ENCODE results near the gene NOC3L. TPM values are rescaled to one million over a fixed set of nuclear protein-coding genes. Genes with fewer than 3 reads are reported as not detected.

The NOC3L gene
- total and polyA plus RNA-seq, 9 of the 15 experiments (the other 6 are each of a cell fraction or from before 2014, with no cell fraction given), result 23.8 to 57.6 (median 32.6) TPM

DNA sequence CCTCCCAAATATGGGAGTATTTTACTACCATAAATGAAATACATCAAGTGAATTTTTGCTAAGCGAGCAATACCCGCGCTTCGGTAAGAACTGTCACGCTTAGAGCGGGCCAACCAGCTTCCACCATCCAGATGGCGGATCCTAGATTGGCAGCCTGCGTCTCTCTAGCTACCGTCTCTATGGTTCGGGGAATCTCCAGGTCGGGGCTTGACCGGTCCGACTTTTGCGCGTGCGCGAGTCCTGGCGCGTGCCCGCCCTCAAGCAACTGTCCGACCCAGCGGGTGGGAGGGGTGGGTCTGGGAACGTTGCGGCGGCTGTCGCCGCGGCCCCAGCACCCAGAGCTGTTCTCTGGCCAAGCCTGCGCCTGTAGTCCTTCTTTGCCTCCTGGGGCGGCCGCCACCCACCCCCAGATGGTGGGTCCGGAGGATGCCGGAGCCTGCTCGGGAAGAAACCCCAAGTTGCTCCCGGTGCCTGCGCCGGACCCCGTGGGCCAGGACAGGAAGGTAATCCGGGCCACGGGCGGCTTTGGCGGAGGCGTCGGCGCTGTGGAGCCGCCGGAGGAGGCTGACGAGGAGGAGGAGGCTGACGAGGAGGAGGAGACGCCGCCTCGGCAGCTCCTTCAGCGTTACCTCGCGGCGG, 39.6 kb upstream of the NOC3L start, which contains the start of gene TBC1D12 (continued):
- TF ChIP-seq, protein P1, sequence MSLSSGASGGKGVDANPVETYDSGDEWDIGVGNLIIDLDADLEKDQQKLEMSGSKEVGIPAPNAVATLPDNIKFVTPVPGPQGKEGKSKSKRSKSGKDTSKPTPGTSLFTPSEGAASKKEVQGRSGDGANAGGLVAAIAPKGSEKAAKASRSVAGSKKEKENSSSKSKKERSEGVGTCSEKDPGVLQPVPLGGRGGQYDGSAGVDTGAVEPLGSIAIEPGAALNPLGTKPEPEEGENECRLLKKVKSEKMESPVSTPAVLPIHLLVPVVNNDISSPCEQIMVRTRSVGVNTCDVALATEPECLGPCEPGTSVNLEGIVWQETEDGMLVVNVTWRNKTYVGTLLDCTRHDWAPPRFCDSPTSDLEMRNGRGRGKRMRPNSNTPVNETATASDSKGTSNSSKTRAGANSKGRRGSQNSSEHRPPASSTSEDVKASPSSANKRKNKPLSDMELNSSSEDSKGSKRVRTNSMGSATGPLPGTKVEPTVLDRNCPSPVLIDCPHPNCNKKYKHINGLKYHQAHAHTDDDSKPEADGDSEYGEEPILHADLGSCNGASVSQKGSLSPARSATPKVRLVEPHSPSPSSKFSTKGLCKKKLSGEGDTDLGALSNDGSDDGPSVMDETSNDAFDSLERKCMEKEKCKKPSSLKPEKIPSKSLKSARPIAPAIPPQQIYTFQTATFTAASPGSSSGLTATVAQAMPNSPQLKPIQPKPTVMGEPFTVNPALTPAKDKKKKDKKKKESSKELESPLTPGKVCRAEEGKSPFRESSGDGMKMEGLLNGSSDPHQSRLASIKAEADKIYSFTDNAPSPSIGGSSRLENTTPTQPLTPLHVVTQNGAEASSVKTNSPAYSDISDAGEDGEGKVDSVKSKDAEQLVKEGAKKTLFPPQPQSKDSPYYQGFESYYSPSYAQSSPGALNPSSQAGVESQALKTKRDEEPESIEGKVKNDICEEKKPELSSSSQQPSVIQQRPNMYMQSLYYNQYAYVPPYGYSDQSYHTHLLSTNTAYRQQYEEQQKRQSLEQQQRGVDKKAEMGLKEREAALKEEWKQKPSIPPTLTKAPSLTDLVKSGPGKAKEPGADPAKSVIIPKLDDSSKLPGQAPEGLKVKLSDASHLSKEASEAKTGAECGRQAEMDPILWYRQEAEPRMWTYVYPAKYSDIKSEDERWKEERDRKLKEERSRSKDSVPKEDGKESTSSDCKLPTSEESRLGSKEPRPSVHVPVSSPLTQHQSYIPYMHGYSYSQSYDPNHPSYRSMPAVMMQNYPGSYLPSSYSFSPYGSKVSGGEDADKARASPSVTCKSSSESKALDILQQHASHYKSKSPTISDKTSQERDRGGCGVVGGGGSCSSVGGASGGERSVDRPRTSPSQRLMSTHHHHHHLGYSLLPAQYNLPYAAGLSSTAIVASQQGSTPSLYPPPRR (CRISPR knock-in tag; IDR thresholded peaks at IDR 0.05; ENCODE audit: borderline replicate concordance), result no peak
- TF ChIP-seq, protein P2, sequence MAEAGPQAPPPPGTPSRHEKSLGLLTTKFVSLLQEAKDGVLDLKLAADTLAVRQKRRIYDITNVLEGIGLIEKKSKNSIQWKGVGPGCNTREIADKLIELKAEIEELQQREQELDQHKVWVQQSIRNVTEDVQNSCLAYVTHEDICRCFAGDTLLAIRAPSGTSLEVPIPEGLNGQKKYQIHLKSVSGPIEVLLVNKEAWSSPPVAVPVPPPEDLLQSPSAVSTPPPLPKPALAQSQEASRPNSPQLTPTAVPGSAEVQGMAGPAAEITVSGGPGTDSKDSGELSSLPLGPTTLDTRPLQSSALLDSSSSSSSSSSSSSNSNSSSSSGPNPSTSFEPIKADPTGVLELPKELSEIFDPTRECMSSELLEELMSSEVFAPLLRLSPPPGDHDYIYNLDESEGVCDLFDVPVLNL (CRISPR knock-in tag; IDR thresholded peaks at IDR 0.05; ENCODE audit: low read depth), result no peak
- TF ChIP-seq, protein P3, sequence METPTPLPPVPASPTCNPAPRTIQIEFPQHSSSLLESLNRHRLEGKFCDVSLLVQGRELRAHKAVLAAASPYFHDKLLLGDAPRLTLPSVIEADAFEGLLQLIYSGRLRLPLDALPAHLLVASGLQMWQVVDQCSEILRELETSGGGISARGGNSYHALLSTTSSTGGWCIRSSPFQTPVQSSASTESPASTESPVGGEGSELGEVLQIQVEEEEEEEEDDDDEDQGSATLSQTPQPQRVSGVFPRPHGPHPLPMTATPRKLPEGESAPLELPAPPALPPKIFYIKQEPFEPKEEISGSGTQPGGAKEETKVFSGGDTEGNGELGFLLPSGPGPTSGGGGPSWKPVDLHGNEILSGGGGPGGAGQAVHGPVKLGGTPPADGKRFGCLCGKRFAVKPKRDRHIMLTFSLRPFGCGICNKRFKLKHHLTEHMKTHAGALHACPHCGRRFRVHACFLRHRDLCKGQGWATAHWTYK (CRISPR knock-in tag; IDR thresholded peaks at IDR 0.05), result no peak
- TF ChIP-seq CSDE1 (IDR thresholded peaks at IDR 0.05) (no peak), NFATC3 (IDR thresholded peaks at IDR 0.05) (no peak), RFX7 (CRISPR knock-in tag; IDR thresholded peaks at IDR 0.05) (no peak), MAFG (tag; conservative IDR thresholded peaks at IDR 0.05) (no peak), PTRF (tag; IDR thresholded peaks at IDR 0.05) (no peak), ZNF507 (tag; conservative IDR thresholded peaks at IDR 0.05) (no peak), PCBP2 (IDR thresholded peaks at IDR 0.05; ENCODE audit: low read depth, low read length, poor library complexity, severe bottlenecking) (no peak), NCOR1 (IDR thresholded peaks at IDR 0.05) (no peak), SP1 (CRISPR knock-in tag; IDR thresholded peaks at IDR 0.05) (no peak), ZEB2 (IDR thresholded peaks at IDR 0.05) (no peak), TEAD1 (CRISPR knock-in tag; IDR thresholded peaks at IDR 0.05) (no peak)
- TF ChIP-seq, protein P4, sequence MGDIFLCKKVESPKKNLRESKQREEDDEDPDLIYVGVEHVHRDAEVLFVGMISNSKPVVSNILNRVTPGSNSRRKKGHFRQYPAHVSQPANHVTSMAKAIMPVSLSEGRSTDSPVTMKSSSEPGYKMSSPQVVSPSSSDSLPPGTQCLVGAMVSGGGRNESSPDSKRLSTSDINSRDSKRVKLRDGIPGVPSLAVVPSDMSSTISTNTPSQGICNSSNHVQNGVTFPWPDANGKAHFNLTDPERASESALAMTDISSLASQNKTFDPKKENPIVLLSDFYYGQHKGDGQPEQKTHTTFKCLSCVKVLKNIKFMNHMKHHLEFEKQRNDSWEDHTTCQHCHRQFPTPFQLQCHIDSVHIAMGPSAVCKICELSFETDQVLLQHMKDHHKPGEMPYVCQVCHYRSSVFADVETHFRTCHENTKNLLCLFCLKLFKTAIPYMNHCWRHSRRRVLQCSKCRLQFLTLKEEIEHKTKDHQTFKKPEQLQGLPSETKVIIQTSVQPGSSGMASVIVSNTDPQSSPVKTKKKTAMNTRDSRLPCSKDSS (IDR thresholded peaks at IDR 0.05; ENCODE audit: low read depth, partially characterized antibody), result no peak
- TF ChIP-seq, protein P5, sequence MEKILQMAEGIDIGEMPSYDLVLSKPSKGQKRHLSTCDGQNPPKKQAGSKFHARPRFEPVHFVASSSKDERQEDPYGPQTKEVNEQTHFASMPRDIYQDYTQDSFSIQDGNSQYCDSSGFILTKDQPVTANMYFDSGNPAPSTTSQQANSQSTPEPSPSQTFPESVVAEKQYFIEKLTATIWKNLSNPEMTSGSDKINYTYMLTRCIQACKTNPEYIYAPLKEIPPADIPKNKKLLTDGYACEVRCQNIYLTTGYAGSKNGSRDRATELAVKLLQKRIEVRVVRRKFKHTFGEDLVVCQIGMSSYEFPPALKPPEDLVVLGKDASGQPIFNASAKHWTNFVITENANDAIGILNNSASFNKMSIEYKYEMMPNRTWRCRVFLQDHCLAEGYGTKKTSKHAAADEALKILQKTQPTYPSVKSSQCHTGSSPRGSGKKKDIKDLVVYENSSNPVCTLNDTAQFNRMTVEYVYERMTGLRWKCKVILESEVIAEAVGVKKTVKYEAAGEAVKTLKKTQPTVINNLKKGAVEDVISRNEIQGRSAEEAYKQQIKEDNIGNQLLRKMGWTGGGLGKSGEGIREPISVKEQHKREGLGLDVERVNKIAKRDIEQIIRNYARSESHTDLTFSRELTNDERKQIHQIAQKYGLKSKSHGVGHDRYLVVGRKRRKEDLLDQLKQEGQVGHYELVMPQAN (IDR thresholded peaks at IDR 0.05; ENCODE audit: borderline replicate concordance), result no peak
